ENCODE data around the gene ERCC2.

The ERCC2 gene

DNA sequence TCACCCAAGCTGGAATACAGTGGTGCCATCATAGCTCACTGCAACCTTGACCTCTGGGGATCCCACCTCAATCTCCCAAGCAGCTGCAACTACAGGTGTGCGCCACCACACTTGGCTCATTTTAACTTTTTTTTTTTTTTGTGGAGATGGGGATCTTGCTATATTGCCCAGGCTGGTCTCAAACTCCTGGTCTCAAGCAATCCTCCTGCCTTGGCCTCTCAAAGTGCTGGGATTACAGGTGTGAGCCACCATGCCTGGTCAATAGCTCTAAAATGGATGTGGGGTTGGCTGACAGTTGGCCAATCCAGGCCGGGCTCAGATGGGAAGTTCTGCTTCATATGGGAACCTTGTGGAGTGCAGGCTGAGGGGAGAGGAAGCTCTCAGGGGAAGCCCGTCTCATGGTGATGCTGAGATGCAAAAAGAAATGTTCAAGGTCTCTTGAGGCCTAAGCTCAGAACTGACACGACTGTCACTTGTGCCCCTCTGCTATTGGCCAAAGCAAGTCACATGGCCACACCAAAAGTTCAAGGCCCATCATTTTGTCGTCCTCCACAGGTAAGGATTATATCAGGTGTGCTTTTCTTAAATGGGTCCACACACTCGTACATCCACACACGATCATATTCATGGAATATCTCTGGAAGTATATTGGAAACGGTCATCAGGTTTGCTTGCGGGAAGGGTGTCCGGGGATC, 36.6 kb downstream of the ERCC2 start:
- H3K4me3 ChIP-seq (ENCODE audit: low read length), result no peak overlapping the region
- no peak for DNase-seq (ENCODE audit: low read depth)
- TF ChIP-seq, protein P1, sequence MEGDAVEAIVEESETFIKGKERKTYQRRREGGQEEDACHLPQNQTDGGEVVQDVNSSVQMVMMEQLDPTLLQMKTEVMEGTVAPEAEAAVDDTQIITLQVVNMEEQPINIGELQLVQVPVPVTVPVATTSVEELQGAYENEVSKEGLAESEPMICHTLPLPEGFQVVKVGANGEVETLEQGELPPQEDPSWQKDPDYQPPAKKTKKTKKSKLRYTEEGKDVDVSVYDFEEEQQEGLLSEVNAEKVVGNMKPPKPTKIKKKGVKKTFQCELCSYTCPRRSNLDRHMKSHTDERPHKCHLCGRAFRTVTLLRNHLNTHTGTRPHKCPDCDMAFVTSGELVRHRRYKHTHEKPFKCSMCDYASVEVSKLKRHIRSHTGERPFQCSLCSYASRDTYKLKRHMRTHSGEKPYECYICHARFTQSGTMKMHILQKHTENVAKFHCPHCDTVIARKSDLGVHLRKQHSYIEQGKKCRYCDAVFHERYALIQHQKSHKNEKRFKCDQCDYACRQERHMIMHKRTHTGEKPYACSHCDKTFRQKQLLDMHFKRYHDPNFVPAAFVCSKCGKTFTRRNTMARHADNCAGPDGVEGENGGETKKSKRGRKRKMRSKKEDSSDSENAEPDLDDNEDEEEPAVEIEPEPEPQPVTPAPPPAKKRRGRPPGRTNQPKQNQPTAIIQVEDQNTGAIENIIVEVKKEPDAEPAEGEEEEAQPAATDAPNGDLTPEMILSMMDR (IDR thresholded peaks at IDR 0.05; ENCODE audit: insufficient read depth, low read depth, low read length, missing control alignments), result no peak

GRCh38 chr19:45331411-45331810, 39.0 kb downstream of the ERCC2 start:
- no peak overlapping the region for H3K4me3 ChIP-seq (ENCODE audit: low read length)
- DNase-seq (ENCODE audit: low read depth), result no peak
- TF ChIP-seq, protein P1 (IDR thresholded peaks at IDR 0.05; ENCODE audit: insufficient read depth, low read depth, low read length, missing control alignments), result no peak

- no peak overlapping the region for H3K4me3 ChIP-seq (ENCODE audit: low read length)
- DNase-seq (ENCODE audit: low read depth), result no peak
- TF ChIP-seq, protein P1 (IDR thresholded peaks at IDR 0.05; ENCODE audit: insufficient read depth, low read depth, low read length, missing control alignments), result no peak
Observed at GRCh38 chr19:45327404-45328143, 42.8 kb downstream of the ERCC2 start.

- TF ChIP-seq, protein P1 (IDR thresholded peaks at IDR 0.05; ENCODE audit: insufficient read depth, low read depth, low read length, missing control alignments), result no peak
- no peak for DNase-seq (ENCODE audit: low read depth)
- no peak overlapping the region for H3K4me3 ChIP-seq (ENCODE audit: low read length)
Observed at GRCh38 chr19:45324349-45324907, 45.9 kb downstream of the ERCC2 start.

GRCh38 chr19:45323671-45324081, 46.7 kb downstream of the ERCC2 start:
- TF ChIP-seq, protein P1 (IDR thresholded peaks at IDR 0.05; ENCODE audit: insufficient read depth, low read depth, low read length, missing control alignments), result no peak
- DNase-seq (ENCODE audit: low read depth), result no peak
- peak overlapping the region; percentile 4 for H3K4me3 ChIP-seq (ENCODE audit: low read length)

DNA sequence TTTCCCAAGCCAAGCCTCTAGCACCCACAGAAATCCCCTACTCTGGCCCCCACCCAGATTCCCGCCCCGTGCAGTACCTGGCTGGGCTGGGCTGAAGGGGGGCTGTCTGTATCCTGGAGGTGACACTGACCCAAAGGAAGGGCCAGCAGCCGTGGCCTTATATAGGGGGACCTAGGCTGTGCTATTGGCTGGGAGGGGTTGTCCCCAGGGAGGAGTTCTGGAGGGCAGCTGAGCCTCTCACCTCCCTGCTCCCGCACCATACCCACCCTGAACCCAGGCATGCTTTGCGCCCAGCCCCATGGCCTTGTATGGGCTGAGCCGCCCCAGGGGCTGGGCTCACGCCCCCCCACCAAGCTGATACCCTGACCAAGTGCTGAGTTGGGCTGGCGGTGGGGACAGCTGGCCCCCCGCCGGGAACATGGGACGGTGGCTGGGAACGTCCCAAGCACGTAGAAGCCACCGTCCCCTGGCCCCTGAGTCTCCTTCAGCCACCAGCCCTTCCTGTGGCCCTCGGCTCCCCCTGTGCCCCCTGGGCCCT, 47.6 kb downstream of the ERCC2 start, which contains the start of gene CKM:
TSS of gene CKM (minus strand) at position 132 of the 538 bp plus-strand sequence. CDS start 3,162 bp downstream, outside the sequence.
- peak within 1 kb of the TSS; percentile 4 for H3K4me3 ChIP-seq (ENCODE audit: low read length)
- no peak for DNase-seq (ENCODE audit: low read depth)
- TF ChIP-seq, protein P1 (IDR thresholded peaks at IDR 0.05; ENCODE audit: insufficient read depth, low read depth, low read length, missing control alignments), result no peak
